HCT116 (cell line): ENCODE results near the gene KCTD4. TPM values are rescaled to one million over a fixed set of nuclear protein-coding genes. Genes with fewer than 3 reads are reported as not detected.

Experiments
- ATAC-seq: fragments of 200-7000 bp; cut with Tn5 transposase; 2 replicates; pipeline ENCODE4 v1.9.1; 2020; ENCODE audit warnings: mild to moderate bottlenecking, moderate library complexity
- BruUV-seq: library from RNA; stranded (reverse); fragments of 400-500 nt; replicated peaks from 2 replicates; lab custom pipeline; 2021; lab: Mats Ljungman, UMichigan
- CTCF ChIA-PET: fragments of 300-600 bp; sonication (Branson Sonifier 250); formaldehyde crosslinking; loops from one replicate; lab custom pipeline; 2021; ENCODE audit warnings: antibody characterized with exemption; lab: Charles Lee
- POLR2A ChIA-PET: fragments of 300-600, 350-600 bp; sonication (Branson Sonifier 250); formaldehyde crosslinking; loops from one replicate; lab custom pipeline; 2021; ENCODE audit warnings: antibody characterized with exemption; lab: Charles Lee
- RAD21 ChIA-PET, 2 experiments: fragments of 300-600 bp; sonication (Branson Sonifier 250); formaldehyde crosslinking; loops; one replicate each; lab custom pipeline; 2023; ENCODE audit warnings: low total read pairs in 2 of 2; ENCODE audit not compliant: uncharacterized antibody in 2 of 2, unreplicated experiment in 2 of 2, low non-redundant PET in 1 of 2; lab: Charles Lee
- DNase-seq: peaks from one replicate; pipeline ENCODE4 v3.0.0-alpha.2; 2010; ENCODE audit warnings: low read depth, low spot score
- H2AFZ ChIP-seq: fragments of 200-600 bp; shearing (Covaris generic), sonication (generic); 2 replicates; pipeline ENCODE4 v1.6.1; 2017; ENCODE audit warnings: low read depth, mixed run types, mixed read lengths, antibody characterized with exemption, low read length; ENCODE audit not compliant: poor library complexity, severe bottlenecking
- H3K27ac ChIP-seq: 2 replicates; pipeline ENCODE4 v1.5.1; 2012; ENCODE audit warnings: low read depth, low read length
- H3K27me3 ChIP-seq: fragments of 200-600 bp; sonication (generic); 2 replicates; pipeline ENCODE4 v1.6.1; 2016; ENCODE audit warnings: mixed run types, low read length, mixed read lengths; ENCODE audit not compliant: insufficient read depth
- H3K36me3 ChIP-seq, 2 experiments: fragments of 200-500 bp in 1 of 2; fragments of 200-600 bp in 1 of 2; sonication (Bioruptor generic) in 1 of 2; sonication (generic) in 1 of 2; 2 replicates each; pipeline versions ENCODE4 v1.5.1 to v1.6.1; 2014 to 2016; ENCODE audit warnings: low read length in 2 of 2, inconsistent platforms in 1 of 2, mixed read lengths in 1 of 2, mixed run types in 1 of 2; ENCODE audit not compliant: insufficient read depth in 2 of 2, control insufficient read depth in 1 of 2
- H3K4me1 ChIP-seq, 2 experiments: fragments of 200-600 bp in 1 of 2; sonication (generic) in 1 of 2; 2 replicates each; pipeline versions ENCODE4 v1.5.1 to v1.6.1; 2012 to 2017; ENCODE audit warnings: low read length in 2 of 2, inconsistent platforms in 1 of 2, mild to moderate bottlenecking in 1 of 2, mixed read lengths in 1 of 2, mixed run types in 1 of 2, moderate library complexity in 1 of 2; ENCODE audit not compliant: insufficient read depth in 2 of 2, control insufficient read depth in 1 of 2
- H3K4me2 ChIP-seq: fragments of 200-600 bp; sonication (generic); 2 replicates; pipeline ENCODE4 v1.6.1; 2017; ENCODE audit warnings: mixed run types, low read length, mixed read lengths
- H3K4me3 ChIP-seq, 2 experiments: fragments of 200-600 bp in 1 of 2; sonication (generic) in 1 of 2; replicated peaks in 1 of 2; 2 replicates each; pipeline ENCODE4 v1.5.1; 2011 to 2016; ENCODE audit warnings: low read length in 2 of 2, control low read depth in 1 of 2, low read depth in 1 of 2, mild to moderate bottlenecking in 1 of 2, mixed read lengths in 1 of 2, mixed run types in 1 of 2
- H3K79me2 ChIP-seq: fragments of 200-600 bp; sonication (generic); 2 replicates; pipeline ENCODE4 v1.6.1; 2017; ENCODE audit warnings: mild to moderate bottlenecking, mixed run types, low read length, moderate library complexity, mixed read lengths; ENCODE audit not compliant: insufficient read depth
- H3K9ac ChIP-seq: fragments of 200-600 bp; sonication (generic); 2 replicates; pipeline ENCODE4 v1.6.1; 2016; ENCODE audit warnings: low read length, mixed read lengths
- H3K9me2 ChIP-seq: fragments of 200-600 bp; sonication (generic), shearing (Covaris generic); 2 replicates; pipeline ENCODE4 v1.6.1; 2017; ENCODE audit warnings: mixed run types, mild to moderate bottlenecking, moderate library complexity; ENCODE audit not compliant: insufficient read depth
- H3K9me3 ChIP-seq, 2 experiments: fragments of 200-500 bp in 1 of 2; fragments of 200-600 bp in 1 of 2; sonication (Bioruptor generic) in 1 of 2; sonication (generic) in 1 of 2; 2 replicates each; pipeline ENCODE4 v1.6.1; 2014 to 2017; ENCODE audit warnings: low read length in 2 of 2, mixed read lengths in 2 of 2, inconsistent platforms in 1 of 2, low read depth in 1 of 2, mild to moderate bottlenecking in 1 of 2, mixed run types in 1 of 2, moderate library complexity in 1 of 2; ENCODE audit not compliant: control insufficient read depth in 1 of 2, insufficient read depth in 1 of 2
- H4K20me1 ChIP-seq: fragments of 200-600 bp; sonication (generic), shearing (Covaris generic); 2 replicates; pipeline ENCODE4 v1.6.1; 2017; ENCODE audit warnings: mixed run types, mild to moderate bottlenecking, moderate library complexity; ENCODE audit not compliant: insufficient read depth
- CBX3 ChIP-seq: IDR thresholded peaks from 2 replicates; pipeline ENCODE4 v1.6.1; 2012; ENCODE audit warnings: low read depth
- EGR1 ChIP-seq: IDR thresholded peaks from 2 replicates; pipeline ENCODE4 v1.6.1; 2012; ENCODE audit warnings: low read depth
- EZH2 ChIP-seq: fragments of 200-600 bp; sonication (generic); IDR thresholded peaks from 2 replicates; pipeline ENCODE4 v1.6.1; 2017; ENCODE audit warnings: antibody characterized with exemption, mixed run types
- FOSL1 ChIP-seq: IDR thresholded peaks from 2 replicates; pipeline ENCODE4 v1.6.1; 2012; ENCODE audit warnings: low read depth
- JUND ChIP-seq: IDR thresholded peaks from 2 replicates; pipeline ENCODE4 v1.6.1; 2012
- POLR2A ChIP-seq: IDR thresholded peaks from 2 replicates; pipeline ENCODE4 v1.7.0; 2011; ENCODE audit warnings: borderline replicate concordance; ENCODE audit not compliant: insufficient read depth, insufficient read length; ENCODE audit errors: extremely low read depth
- POLR2AphosphoS5 ChIP-seq: IDR thresholded peaks from 2 replicates; pipeline ENCODE4 v1.6.1; 2011; ENCODE audit warnings: mild to moderate bottlenecking, low read depth, low read length, moderate library complexity
- RAD21 ChIP-seq: IDR thresholded peaks from 2 replicates; pipeline ENCODE4 v1.6.1; 2012; ENCODE audit warnings: low read depth, mild to moderate bottlenecking
- REST ChIP-seq: IDR thresholded peaks from 2 replicates; pipeline ENCODE4 v1.6.1; 2012; ENCODE audit warnings: low read depth
- SIN3A ChIP-seq: IDR thresholded peaks from 2 replicates; pipeline ENCODE4 v1.6.1; 2012; ENCODE audit warnings: low read depth
- SP1 ChIP-seq: IDR thresholded peaks from 2 replicates; pipeline ENCODE4 v1.6.1; 2012; ENCODE audit warnings: low read depth
- SRF ChIP-seq: IDR thresholded peaks from 2 replicates; pipeline ENCODE4 v1.6.1; 2012; ENCODE audit warnings: low read depth
- TCF7L2 ChIP-seq: IDR thresholded peaks from 2 replicates; pipeline ENCODE4 v1.7.0; 2011; ENCODE audit warnings: borderline replicate concordance, inconsistent platforms; ENCODE audit not compliant: insufficient read depth, insufficient read length; ENCODE audit errors: extremely low read depth
- YY1 ChIP-seq: IDR thresholded peaks from 2 replicates; pipeline ENCODE4 v1.6.1; 2011; ENCODE audit warnings: low read length, low read depth, moderate library complexity, mild to moderate bottlenecking; ENCODE audit not compliant: insufficient replicate concordance; ENCODE audit errors: extremely low read depth
- ZFX ChIP-seq: fragments of 450-650 bp; IDR thresholded peaks from 2 replicates; pipeline ENCODE4 v1.6.1; 2017
- ZNF274 ChIP-seq: fragments of 200-500 bp; sonication (Bioruptor generic); IDR thresholded peaks from 2 replicates; pipeline ENCODE4 v1.6.1; 2014; ENCODE audit warnings: mild to moderate bottlenecking, low read depth, low read length, inconsistent platforms
- intact Hi-C: fragments of 100-400 bp; cut with micrococcal nuclease; formaldehyde crosslinking; loops from 2 replicates; pipeline ENCODE4 v1.10.0; 2022
- total RNA-seq: library from RNA; stranded (reverse); gene quantifications from one replicate; pipeline ENCODE4 v1.2.1, GENCODE V29; 2021; ENCODE audit not compliant: unreplicated experiment
- TF ChIP-seq, protein P1 (sequence below), 3 experiments: fragments of 200-600 bp in 1 of 3; sonication (generic) in 1 of 3; IDR thresholded peaks in 2 of 3; conservative IDR thresholded peaks in 1 of 3; 2 replicates each; pipeline ENCODE4 v1.5.1; 2012 to 2017; ENCODE audit warnings: low read depth in 2 of 3, low read length in 2 of 3, antibody characterized with exemption in 1 of 3, borderline replicate concordance in 1 of 3, control low read depth in 1 of 3, mild to moderate bottlenecking in 1 of 3, mixed read lengths in 1 of 3, mixed run types in 1 of 3, moderate library complexity in 1 of 3; ENCODE audit not compliant: insufficient read depth in 1 of 3
- TF ChIP-seq, protein P2 (sequence below): IDR thresholded peaks from 2 replicates; pipeline ENCODE4 v1.6.1; 2011; ENCODE audit warnings: mild to moderate bottlenecking, low read length, moderate library complexity; ENCODE audit not compliant: insufficient replicate concordance; ENCODE audit errors: extremely low read depth
- TF ChIP-seq, protein P3 (sequence below): IDR thresholded peaks from 2 replicates; pipeline ENCODE4 v1.6.1; 2012

KCTD4 gene
- total RNA-seq, 1 experiment from 2014 or later, result not detected

DNA sequence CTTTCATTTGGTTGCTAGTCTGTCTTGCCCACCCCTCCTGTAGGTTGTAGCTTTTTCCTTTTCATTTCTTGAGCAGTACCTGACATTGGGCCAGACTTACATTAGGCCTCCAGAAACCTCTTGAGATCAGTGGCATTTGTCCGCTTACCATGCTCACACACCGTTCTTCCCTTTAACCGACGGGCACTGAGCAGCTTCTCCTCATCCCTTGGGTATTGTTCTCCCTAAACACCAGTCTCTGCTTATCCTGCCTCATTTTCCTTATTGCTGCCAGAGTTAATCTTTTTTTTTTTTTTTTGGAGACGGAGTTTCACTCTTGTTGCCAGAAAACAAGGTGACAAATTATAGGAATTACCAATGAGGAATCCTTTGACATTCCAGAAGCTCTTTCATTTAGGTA is 27.2 kb upstream of the KCTD4 start:
- Histone ChIP-seq H2AFZ (no peak overlapping the region), H3K9ac (no peak overlapping the region), H3K27ac (no peak overlapping the region), H3K9me3 (no peaks in the 10 kb centered on the region), H3K79me2 (peaks cover 50% of the 10 kb centered on the region), H3K4me3 (no peak overlapping the region), H3K4me2 (no peak overlapping the region), H3K9me2 (no peaks in the 10 kb centered on the region), H4K20me1 (no peaks in the 10 kb centered on the region), H3K36me3 (no peaks in the 10 kb centered on the region), H3K27me3 (no peaks in the 10 kb centered on the region), H3K4me1 (peaks cover 3 to 22% of the 10 kb centered on the region in 2 experiments; a peak in 2 of 4 replicates)
- intact Hi-C loops, result no loop called here
- ATAC-seq (no peak), DNase-seq (no peak)
- CTCF ChIA-PET, result no interaction called here
- POLR2A ChIA-PET, result interaction anchor here (0.9 kb wide), 1 partner anchor 15 kb away, joined by 3 read pairs; no protein-coding TSS in a partner anchor
- TF ChIP-seq EZH2, result no peak
- TF ChIP-seq SP1, result no peak
- no peak for TF ChIP-seq ZFX
- TF ChIP-seq ZNF274, result no peak
- no peak for TF ChIP-seq FOSL1
- TF ChIP-seq, protein P1, sequence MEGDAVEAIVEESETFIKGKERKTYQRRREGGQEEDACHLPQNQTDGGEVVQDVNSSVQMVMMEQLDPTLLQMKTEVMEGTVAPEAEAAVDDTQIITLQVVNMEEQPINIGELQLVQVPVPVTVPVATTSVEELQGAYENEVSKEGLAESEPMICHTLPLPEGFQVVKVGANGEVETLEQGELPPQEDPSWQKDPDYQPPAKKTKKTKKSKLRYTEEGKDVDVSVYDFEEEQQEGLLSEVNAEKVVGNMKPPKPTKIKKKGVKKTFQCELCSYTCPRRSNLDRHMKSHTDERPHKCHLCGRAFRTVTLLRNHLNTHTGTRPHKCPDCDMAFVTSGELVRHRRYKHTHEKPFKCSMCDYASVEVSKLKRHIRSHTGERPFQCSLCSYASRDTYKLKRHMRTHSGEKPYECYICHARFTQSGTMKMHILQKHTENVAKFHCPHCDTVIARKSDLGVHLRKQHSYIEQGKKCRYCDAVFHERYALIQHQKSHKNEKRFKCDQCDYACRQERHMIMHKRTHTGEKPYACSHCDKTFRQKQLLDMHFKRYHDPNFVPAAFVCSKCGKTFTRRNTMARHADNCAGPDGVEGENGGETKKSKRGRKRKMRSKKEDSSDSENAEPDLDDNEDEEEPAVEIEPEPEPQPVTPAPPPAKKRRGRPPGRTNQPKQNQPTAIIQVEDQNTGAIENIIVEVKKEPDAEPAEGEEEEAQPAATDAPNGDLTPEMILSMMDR (IDR thresholded peaks at IDR 0.05 in 2 of 3, conservative IDR thresholded peaks at IDR 0.05 in 1 of 3; ENCODE audit: borderline replicate concordance in 1 of 3, insufficient read depth in 1 of 3, low read depth in 2 of 3, low read length in 2 of 3), result no peak
- TF ChIP-seq SIN3A, result no peak
- TF ChIP-seq, protein P2, sequence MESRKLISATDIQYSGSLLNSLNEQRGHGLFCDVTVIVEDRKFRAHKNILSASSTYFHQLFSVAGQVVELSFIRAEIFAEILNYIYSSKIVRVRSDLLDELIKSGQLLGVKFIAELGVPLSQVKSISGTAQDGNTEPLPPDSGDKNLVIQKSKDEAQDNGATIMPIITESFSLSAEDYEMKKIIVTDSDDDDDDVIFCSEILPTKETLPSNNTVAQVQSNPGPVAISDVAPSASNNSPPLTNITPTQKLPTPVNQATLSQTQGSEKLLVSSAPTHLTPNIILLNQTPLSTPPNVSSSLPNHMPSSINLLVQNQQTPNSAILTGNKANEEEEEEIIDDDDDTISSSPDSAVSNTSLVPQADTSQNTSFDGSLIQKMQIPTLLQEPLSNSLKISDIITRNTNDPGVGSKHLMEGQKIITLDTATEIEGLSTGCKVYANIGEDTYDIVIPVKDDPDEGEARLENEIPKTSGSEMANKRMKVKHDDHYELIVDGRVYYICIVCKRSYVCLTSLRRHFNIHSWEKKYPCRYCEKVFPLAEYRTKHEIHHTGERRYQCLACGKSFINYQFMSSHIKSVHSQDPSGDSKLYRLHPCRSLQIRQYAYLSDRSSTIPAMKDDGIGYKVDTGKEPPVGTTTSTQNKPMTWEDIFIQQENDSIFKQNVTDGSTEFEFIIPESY, result no peak
- TF ChIP-seq YY1, result no peak
- TF ChIP-seq POLR2A, result no peak
- TF ChIP-seq, protein P3, sequence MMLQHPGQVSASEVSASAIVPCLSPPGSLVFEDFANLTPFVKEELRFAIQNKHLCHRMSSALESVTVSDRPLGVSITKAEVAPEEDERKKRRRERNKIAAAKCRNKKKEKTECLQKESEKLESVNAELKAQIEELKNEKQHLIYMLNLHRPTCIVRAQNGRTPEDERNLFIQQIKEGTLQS, result no peak
- TF ChIP-seq CBX3, result no peak
- TF ChIP-seq JUND, result no peak
- no peak for TF ChIP-seq EGR1
- no peak for TF ChIP-seq TCF7L2
- TF ChIP-seq SRF, result no peak
- no peak for TF ChIP-seq POLR2AphosphoS5
- TF ChIP-seq RAD21, result no peak
- no peak for TF ChIP-seq REST
- no TSS peak for BruUV-seq
- RAD21 ChIA-PET, result no interaction called here
